Hematopoietic multipotent progenitor cell treated with erythropoietin and hydrocortisone succinate and interleukin-3 and kit ligand, for 4 days (in vitro differentiated cells): Measurements from ENCODE around the gene GET4.

Experiments
- DNase-seq: peaks from one replicate; pipeline ENCODE4 v3.0.0-alpha.2; 2015

The GET4 gene

GRCh38 chr7:888081-889024 is 12.0 kb downstream of the GET4 start:
- no peak for DNase-seq

GRCh38 chr7:889025-889390 is 12.7 kb downstream of the GET4 start:
- no peak for DNase-seq

GRCh38 chr7:889391-889790 is 13.0 kb downstream of the GET4 start:
- DNase-seq: no peak

GRCh38 chr7:890868-891267 is 14.5 kb downstream of the GET4 start:
- no peak for DNase-seq

GRCh38 chr7:891291-891690 is 14.9 kb downstream of the GET4 start:
- DNase-seq: no peak

GRCh38 chr7:891805-892204 is 15.5 kb downstream of the GET4 start:
- DNase-seq: no peak

GRCh38 chr7:892648-893593 is 16.6 kb downstream of the GET4 start:
- no peak for DNase-seq

- DNase-seq: no peak
Observed at GRCh38 chr7:893686-894085, 17.3 kb downstream of the GET4 start.

- DNase-seq: no peak
Observed at GRCh38 chr7:894164-894867, 18.0 kb downstream of the GET4 start.

- no peak for DNase-seq
Observed at GRCh38 chr7:894927-895450, 18.6 kb downstream of the GET4 start.

GRCh38 chr7:895451-896052 is 19.2 kb downstream of the GET4 start:
- DNase-seq: no peak

- no peak for DNase-seq
Observed at GRCh38 chr7:896346-897075, 20.2 kb downstream of the GET4 start.

- no peak for DNase-seq
Observed at GRCh38 chr7:897086-897485, 20.7 kb downstream of the GET4 start.

- no peak for DNase-seq
Observed at GRCh38 chr7:897771-898376, 21.5 kb downstream of the GET4 start.

GRCh38 chr7:898460-898854 is 22.1 kb downstream of the GET4 start:
- no peak for DNase-seq

- DNase-seq: no peak
Observed at GRCh38 chr7:898855-899681, 22.7 kb downstream of the GET4 start.

GRCh38 chr7:899806-900205 is 23.5 kb downstream of the GET4 start:
- no peak for DNase-seq

GRCh38 chr7:900331-901040 is 24.1 kb downstream of the GET4 start:
- DNase-seq: no peak

- no peak for DNase-seq
Observed at GRCh38 chr7:901041-901387, 24.7 kb downstream of the GET4 start.
